ENCODE measurements around the gene OSBPL8. TPM values are rescaled to one million over a fixed set of nuclear protein-coding genes. Genes with fewer than 3 reads are reported as not detected.

Gene OSBPL8
- total RNA-seq, 2 experiments from 2014 or later, result 154 to 160 TPM

DNA sequence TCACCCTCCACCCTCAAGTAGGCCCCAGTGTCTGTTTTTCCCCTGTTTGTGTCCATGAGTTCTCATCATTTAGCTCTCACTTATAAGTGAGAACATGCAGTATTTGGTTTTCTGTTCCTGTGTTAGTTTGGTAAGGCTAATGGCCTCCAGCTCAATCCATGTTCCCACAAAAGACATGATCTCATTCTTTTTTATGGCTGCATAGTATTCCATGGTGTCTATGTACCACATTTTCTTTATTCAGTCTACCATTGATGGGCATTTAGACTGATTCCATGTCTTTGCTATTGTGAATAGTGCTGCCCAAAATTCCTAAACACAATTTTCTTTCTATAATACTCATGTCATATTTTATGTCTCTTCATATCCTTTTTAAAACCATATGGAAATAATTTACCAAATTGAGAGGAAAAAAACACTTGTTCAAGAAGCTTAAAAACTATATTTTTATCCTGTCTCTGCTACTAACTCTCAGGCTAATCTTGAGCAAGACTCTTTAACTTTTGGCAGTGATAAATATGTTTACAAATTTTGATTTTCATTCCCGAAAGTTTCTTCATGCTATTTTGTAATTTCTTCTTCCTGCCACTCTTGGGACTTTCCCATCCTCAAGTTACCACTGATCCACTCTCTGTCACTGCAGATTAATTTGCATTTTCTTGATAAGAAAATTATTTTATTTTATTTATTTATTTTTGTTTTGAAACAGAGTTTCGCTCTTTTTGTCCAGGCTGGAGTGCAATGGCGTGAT, 28.0 kb upstream of the OSBPL8 start:
- Histone ChIP-seq H3K27ac (ENCODE audit: low read depth in 1 of 2, low read length in 2 of 2) (no peak overlapping the region), H3K36me3 (ENCODE audit: insufficient read depth, low read length) (no peaks in the 10 kb centered on the region), H3K9me3 (ENCODE audit: control insufficient read depth in 1 of 2, insufficient read depth in 1 of 2, low read length in 2 of 2) (no peaks in the 10 kb centered on the region), H3K4me1 (ENCODE audit: insufficient read depth, low read length) (no peaks in the 10 kb centered on the region), H3K4me3 (ENCODE audit: low read length) (no peak overlapping the region), H3K27me3 (ENCODE audit: control insufficient read depth in 1 of 2, insufficient read depth in 2 of 2, low read length in 2 of 2) (no peaks in the 10 kb centered on the region)
- no peak for DNase-seq
- H3K27ac Mint-ChIP-seq, result no peak overlapping the region
- H3K4me1 Mint-ChIP-seq (ENCODE audit: low read depth), result peaks cover 4% of the 10 kb centered on the region
- TF ChIP-seq, protein P1, sequence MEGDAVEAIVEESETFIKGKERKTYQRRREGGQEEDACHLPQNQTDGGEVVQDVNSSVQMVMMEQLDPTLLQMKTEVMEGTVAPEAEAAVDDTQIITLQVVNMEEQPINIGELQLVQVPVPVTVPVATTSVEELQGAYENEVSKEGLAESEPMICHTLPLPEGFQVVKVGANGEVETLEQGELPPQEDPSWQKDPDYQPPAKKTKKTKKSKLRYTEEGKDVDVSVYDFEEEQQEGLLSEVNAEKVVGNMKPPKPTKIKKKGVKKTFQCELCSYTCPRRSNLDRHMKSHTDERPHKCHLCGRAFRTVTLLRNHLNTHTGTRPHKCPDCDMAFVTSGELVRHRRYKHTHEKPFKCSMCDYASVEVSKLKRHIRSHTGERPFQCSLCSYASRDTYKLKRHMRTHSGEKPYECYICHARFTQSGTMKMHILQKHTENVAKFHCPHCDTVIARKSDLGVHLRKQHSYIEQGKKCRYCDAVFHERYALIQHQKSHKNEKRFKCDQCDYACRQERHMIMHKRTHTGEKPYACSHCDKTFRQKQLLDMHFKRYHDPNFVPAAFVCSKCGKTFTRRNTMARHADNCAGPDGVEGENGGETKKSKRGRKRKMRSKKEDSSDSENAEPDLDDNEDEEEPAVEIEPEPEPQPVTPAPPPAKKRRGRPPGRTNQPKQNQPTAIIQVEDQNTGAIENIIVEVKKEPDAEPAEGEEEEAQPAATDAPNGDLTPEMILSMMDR (IDR thresholded peaks at IDR 0.05), result no peak
- no peak for ATAC-seq (ENCODE audit: poor library complexity)
- ChIA-PET POLR2A (interaction anchor here (2.1 kb wide), 1 partner anchor 28 kb away, joined by 13 read pairs; the partner anchor contains the start of gene OSBPL8), CTCF (interaction anchor here (1.0 to 1.7 kb wide), 5 partner anchors 11 to 300 kb away, joined by 3 to 5 read pairs (median 4); no protein-coding TSS in a partner anchor)
- H3K4me3 Mint-ChIP-seq, result no peak overlapping the region
- H3K27me3 Mint-ChIP-seq, result no peaks in the 10 kb centered on the region
- H3K36me3 Mint-ChIP-seq (ENCODE audit: low read depth), result no peaks in the 10 kb centered on the region
- intact Hi-C loops (cut with DNase I, micrococcal nuclease), result loop anchor here (2.0 to 10.0 kb wide), 5 partner anchors 130 to 1903 kb away; no protein-coding TSS in a partner anchor
- no peaks in the 10 kb centered on the region for H3K9me3 Mint-ChIP-seq

DNA sequence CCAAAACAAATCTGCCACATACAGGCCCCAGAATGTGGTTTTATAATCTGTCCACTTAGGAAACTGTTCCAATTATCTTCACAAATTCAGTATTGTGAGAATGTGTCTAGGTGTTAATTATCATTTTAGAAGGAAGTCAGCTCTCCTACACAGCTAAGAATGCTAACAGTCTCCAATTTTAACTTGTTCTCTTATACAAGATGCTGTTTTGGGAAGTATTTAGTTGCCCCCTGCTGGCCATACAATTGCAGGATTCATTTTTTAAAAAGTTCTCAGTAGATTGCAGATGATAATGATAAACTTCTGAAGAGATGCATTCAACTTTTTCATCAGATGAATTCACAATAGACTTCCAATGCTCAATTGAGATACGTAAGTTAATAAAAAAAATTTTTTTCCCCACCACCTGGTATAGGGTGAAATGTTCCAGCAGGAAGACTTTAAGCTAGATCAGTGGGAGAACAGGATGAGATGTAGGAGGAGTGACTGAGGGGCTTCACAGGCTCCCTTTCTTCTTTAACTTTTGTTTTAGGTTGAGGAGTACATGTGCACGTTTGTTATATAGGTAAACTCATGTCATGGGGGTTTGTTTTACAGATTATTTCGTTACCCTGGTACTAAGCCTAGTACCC, 27.3 kb upstream of the OSBPL8 start:
- ATAC-seq (ENCODE audit: poor library complexity), result peak; percentile 83
- H3K4me1 ChIP-seq (ENCODE audit: insufficient read depth, low read length), result no peaks in the 10 kb centered on the region
- H3K27ac Mint-ChIP-seq, result no peak overlapping the region

GRCh38 chr12:76583301-76583700, 23.7 kb upstream of the OSBPL8 start:
- ATAC-seq (ENCODE audit: poor library complexity), result no peak
- H3K36me3 Mint-ChIP-seq (ENCODE audit: low read depth), result no peaks in the 10 kb centered on the region
- no peak overlapping the region for H3K4me3 Mint-ChIP-seq
- DNase-seq, result no peak
- H3K27ac Mint-ChIP-seq, result no peak overlapping the region
- Histone ChIP-seq H3K27ac (ENCODE audit: low read depth in 1 of 2, low read length in 2 of 2) (no peak overlapping the region), H3K27me3 (ENCODE audit: control insufficient read depth in 1 of 2, insufficient read depth in 2 of 2, low read length in 2 of 2) (no peaks in the 10 kb centered on the region), H3K4me3 (ENCODE audit: low read length) (no peak overlapping the region), H3K36me3 (ENCODE audit: insufficient read depth, low read length) (no peaks in the 10 kb centered on the region), H3K4me1 (ENCODE audit: insufficient read depth, low read length) (no peaks in the 10 kb centered on the region), H3K9me3 (ENCODE audit: control insufficient read depth in 1 of 2, insufficient read depth in 1 of 2, low read length in 2 of 2) (no peaks in the 10 kb centered on the region)
- intact Hi-C loops (cut with DNase I, micrococcal nuclease), result loop anchor here in 1 of 2 experiments (10.0 kb wide), 1 partner anchor 1898 kb away; no protein-coding TSS in a partner anchor
- H3K27me3 Mint-ChIP-seq, result no peaks in the 10 kb centered on the region
- CTCF ChIA-PET, result no interaction called here
- H3K9me3 Mint-ChIP-seq, result no peaks in the 10 kb centered on the region
- peaks cover 4% of the 10 kb centered on the region for H3K4me1 Mint-ChIP-seq (ENCODE audit: low read depth)
- TF ChIP-seq, protein P1 (IDR thresholded peaks at IDR 0.05), result no peak
- POLR2A ChIA-PET, result no interaction called here

More for the DNA sequence above, 27.3 kb upstream of the OSBPL8 start:
- DNase-seq, result peak in 12 of 14 experiments; percentile 4 to 74 (median 15)
- no peaks in the 10 kb centered on the region for H3K36me3 Mint-ChIP-seq (ENCODE audit: low read depth)
- POLR2A ChIA-PET, result interaction anchor here (0.6 to 2.1 kb wide), 5 partner anchors 27 to 503 kb away, joined by 3 to 13 read pairs (median 3); partner anchors contain the start of genes BBS10, NAP1L1 and OSBPL8
- Histone ChIP-seq H3K36me3 (ENCODE audit: insufficient read depth, low read length) (no peaks in the 10 kb centered on the region), H3K27me3 (ENCODE audit: control insufficient read depth in 1 of 2, insufficient read depth in 2 of 2, low read length in 2 of 2) (no peaks in the 10 kb centered on the region), H3K27ac (ENCODE audit: low read depth in 1 of 2, low read length in 2 of 2) (no peak overlapping the region), H3K4me3 (ENCODE audit: low read length) (no peak overlapping the region), H3K9me3 (ENCODE audit: control insufficient read depth in 1 of 2, insufficient read depth in 1 of 2, low read length in 2 of 2) (no peaks in the 10 kb centered on the region)
- intact Hi-C loops (cut with DNase I, micrococcal nuclease), result loop anchor here (2.0 to 10.0 kb wide), 5 partner anchors 130 to 1902 kb away; no protein-coding TSS in a partner anchor
- H3K4me1 Mint-ChIP-seq (ENCODE audit: low read depth), result peaks cover 4% of the 10 kb centered on the region
- TF ChIP-seq, protein P1 (IDR thresholded peaks at IDR 0.05), result peak; percentile 86
- no peaks in the 10 kb centered on the region for H3K9me3 Mint-ChIP-seq
- no peaks in the 10 kb centered on the region for H3K27me3 Mint-ChIP-seq
- CTCF ChIA-PET, result interaction anchor here (0.6 to 1.7 kb wide), 18 partner anchors 12 to 299 kb away, joined by 3 to 5 read pairs (median 3); partner anchors contain the start of gene OSBPL8
- H3K4me3 Mint-ChIP-seq, result no peak overlapping the region

All from CD4-positive, alpha-beta T cell (primary cell).